GM18868 (cell line): ENCODE measurements around the gene PANK4.

Experiments used
- ATAC-seq: cut with Tn5 transposase; IDR thresholded peaks from one replicate; pipeline ENCODE4 v1.9.1; 2021; ENCODE audit warnings: mild to moderate bottlenecking, moderate library complexity; ENCODE audit not compliant: unreplicated experiment

PANK4 gene

DNA sequence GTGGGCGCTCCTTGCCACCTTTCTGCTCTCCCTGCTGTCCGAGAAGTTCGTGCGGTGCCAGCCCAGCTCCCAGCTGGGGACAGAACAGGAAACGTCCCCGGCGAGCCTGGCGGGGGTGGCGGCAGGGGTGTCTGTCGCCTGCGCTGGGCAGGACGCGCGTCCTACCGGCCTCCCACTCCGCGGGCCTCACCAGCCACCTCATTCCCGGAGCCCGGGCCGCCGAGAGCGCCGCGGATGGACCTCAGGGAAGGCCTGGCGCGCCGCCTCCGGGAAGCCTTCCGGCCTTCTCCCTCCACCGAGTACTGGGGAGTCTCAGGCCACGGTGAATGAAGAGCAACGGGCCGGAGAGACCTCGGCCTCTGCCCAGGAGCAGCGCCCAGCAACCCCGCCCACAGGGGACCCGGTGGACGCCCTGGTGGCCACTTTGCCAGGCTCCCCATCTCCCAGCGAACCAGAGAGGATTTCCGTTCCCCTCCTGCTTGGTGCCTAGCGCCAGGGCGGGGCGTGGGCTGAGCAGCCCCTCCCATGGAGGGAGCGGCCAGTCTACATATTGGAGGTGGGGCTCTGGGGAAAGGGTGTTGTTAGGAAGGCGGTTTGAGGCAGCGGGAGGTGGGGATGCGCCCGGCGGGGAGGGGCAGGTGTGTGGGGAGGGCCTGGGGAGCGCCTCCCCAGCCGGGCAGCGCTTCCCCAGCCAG lies 20.3 kb upstream of the PANK4 start:
- peak; percentile 34 for ATAC-seq

DNA sequence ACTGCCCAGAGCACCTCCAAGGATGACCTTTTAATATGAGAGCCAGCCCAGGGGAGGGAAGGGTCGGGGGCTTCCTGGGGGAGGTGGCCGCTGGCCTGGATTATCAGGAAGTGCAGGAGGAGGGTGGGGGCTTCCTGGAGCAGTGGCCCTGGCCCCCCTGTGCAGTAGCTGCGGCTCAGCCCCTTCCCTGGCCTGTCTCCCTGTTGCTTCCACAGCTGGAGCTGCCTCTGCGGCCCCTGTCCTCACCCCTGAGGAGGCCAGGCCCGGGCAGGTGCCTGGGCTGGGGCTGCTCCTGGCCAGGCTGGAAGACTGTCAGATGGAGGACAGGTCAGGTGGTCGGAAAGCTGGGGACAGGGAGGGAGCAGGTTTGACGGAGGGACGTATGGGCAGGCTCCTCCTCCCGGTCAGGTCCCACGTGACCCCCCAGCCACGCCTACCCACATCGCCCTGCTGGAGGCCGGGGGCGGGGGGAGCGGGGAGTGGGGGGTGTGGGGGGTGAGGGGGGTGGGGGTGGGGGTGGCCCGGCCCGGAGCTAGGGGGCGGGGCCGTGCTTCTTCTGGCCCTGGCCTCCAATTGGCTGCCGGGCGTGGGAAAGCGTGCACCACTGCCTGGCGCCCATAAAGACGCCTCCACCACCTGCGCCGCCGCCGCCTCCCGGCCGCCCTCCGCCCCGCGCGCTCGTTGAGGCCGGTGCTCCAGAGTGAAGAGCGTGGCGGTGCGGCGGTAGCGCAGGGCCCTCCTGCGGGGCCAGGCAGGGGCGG lies 19.5 kb upstream of the PANK4 start:
- ATAC-seq, result peak; percentile 31

DNA sequence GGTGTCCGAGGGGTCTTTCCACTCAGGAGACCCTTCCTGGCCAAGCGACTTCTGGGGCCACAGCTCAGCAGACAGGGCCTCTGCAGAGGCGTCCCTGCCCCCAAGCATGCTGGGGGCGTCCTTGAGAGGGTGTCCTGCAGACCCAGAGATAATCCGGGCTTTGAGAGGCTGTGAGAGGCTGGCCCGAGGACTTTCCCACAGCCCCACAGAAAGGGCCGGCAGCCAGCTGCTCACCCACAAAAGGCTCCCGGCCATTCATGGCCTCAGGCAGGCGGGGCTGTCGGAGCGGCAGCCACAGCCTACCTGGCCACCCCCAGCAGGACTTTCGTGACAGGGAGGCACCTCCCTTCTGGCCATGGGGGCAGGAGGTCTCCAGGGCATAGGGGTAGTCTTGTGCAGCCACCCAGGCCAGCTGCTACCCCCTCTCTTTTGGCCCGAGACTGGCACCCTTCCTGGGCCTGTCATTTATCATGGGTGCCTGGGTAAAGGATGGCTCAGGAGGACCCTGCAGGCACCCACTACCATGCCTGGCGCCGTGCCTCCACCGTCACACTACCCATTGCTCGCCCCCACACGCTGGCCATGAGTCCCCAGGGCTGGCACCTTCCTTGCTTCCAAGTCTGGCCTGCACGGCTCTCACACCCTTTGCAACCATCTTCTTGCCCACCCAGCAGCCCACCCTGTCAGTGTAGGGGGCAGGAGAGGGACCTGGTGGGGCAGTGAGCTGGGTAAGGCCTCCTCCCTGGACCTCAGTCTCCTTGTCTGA lies 18.7 kb upstream of the PANK4 start:
- ATAC-seq, result no peak

DNA sequence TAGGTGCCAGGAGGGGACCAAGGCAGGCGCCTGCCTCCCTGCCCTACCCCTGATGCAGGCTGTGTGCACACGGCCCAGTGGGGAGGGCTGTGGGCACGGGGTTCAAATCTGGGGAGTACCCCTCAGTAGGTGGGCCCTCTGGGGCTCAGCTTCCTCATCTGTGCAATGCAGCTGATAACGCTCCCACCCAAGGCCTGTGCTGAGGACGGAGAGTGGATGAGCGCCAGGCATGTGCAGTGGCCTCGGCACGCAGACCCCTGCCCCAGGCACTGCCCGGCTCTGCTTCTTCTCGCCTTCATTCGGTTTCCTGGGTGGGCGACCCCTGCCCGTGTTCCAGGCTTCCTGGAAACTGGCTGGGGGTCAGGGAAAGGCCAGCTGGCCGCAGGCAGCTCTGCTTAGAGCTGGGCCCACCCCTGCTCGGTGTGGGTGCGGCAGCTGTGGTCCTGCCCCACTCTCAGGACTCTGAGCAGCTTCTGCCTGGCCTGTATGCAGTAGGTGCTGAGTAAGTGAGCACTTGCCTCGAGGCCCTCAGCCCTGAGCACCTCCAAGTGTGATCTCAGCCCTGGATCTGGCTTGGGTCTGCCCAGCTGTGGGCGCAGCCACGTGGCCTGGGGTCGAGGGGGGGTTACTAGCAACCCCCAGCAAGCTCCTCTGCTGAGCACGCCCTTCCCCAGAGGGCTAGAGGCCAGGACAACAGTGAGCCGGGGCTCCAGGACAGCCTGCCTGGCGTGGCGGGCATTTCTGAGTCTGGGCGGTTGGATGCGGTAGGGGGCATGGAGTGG lies 17.9 kb upstream of the PANK4 start:
- no peak for ATAC-seq

DNA sequence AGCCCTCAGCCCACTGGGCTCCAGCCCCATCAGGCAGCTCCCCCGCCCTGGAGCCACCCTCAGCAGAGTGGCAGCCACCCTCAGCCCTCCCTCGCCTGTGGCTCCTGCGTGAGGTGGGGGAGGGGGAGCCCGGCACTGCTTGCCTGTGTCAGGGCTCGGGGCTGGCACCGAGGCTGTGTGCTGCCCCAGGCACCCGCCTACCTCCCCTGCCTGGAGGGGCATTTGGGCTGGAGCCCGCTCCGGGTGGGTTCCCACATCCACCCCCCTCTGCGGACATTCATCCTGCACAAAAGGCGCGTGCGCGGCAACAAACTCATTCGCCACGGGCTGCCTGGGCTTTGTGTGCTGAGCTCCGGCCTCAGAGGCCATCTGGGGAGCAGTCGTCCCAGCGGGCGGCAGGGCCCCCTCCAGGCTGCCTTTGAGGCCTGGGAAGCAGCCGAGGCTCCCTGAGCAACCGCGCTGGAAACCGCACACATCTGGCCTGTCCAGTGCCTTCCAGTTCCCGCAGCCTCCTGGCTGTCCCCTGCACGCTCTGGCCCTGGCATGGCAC lies 17.2 kb upstream of the PANK4 start:
- ATAC-seq, result no peak

DNA sequence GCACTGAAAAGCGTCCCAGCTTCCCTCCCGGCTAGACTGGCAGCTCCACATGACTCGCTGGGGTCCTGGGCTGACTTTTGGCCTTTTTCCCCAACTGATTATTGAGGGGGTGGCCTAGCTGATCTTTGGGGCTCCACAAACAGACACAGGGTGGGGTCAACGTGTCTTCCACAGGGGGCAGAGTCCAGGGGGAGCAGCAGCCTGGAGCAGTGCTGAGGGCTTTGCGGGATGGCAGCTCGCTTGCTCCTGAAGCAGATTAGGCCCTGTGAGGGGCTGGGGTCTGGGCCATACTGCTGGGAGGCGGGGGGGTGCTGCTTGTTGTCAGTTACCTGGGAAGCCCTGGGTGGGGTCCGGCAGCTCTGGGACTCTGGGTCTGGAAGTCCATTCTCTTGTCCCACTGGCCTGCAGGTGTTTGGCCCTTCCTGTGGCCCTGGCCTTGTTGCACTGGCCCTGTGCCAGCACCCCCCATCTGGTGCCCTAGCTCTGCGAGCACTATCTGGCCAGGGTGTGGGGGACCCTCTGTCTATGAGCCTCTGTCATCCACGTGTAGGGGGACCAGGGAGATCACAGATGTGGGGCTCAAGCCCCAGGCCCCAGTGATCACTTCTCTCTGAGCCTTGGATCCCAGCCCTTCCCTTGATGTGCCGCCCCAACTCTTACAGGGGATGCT lies 16.0 kb upstream of the PANK4 start:
- no peak for ATAC-seq

DNA sequence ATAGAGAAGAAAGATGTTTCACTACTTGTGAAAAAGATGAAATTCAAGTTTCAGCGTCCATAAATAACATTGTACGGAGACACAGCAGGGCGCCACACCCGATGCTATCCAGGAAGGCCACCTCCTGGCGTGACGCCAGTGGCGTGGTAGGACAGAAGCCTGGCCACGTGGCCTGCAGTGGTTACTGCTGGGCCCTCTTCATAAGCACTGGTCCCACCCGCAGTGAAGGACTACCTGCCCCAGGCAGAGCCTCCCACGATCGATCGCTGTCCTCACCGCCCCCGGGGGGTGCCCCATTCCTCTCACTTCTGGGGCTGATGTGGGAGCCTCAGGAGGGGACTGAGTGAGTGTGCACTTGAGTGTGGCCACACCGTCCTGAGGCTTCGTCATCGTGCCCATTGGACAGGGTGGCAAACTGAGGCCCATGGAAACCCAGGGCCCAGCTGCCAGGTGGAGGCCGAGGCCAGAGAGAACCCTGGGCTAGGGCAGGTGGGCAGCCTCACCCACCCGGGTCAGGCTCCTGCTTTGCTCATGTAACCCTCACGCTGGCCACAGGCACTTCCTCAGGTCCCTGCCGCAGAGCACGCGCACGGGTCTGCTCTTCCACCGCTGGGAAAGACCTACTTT lies 15.3 kb upstream of the PANK4 start:
- ATAC-seq, result no peak

DNA sequence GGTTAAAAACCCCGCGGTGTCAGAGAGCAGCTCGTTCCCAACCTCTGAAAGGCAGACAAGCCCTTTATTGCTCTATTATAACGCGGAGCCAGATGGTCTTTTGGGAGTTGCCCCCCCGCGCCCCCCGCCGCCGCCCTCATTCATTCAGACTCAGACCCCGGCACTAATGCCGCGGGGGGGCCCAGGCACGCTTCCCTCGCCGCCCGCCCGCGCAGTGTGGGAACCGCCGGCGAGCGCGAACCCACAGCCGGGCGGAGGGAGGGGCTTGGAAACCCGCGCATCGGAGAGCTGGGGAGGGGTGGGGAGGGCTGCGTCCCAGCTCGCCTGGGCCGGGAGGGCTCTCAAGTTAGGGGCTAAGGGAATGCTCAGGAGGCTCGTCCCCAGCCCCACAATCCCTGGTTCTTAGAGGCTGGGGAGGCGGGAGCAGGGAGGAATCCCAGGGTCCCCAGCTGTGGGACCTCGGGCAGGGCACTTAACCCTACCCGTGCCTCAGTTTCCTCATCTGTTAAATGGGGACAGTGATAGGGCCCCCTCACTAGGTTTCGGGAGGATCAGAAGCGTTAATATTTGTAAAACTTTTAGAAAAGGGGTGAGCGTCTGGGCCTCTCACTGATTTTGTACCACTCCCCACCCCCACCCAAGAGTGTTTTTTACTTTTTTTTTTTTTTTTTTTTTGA lies 14.6 kb upstream of the PANK4 start:
- ATAC-seq, result no peak

DNA sequence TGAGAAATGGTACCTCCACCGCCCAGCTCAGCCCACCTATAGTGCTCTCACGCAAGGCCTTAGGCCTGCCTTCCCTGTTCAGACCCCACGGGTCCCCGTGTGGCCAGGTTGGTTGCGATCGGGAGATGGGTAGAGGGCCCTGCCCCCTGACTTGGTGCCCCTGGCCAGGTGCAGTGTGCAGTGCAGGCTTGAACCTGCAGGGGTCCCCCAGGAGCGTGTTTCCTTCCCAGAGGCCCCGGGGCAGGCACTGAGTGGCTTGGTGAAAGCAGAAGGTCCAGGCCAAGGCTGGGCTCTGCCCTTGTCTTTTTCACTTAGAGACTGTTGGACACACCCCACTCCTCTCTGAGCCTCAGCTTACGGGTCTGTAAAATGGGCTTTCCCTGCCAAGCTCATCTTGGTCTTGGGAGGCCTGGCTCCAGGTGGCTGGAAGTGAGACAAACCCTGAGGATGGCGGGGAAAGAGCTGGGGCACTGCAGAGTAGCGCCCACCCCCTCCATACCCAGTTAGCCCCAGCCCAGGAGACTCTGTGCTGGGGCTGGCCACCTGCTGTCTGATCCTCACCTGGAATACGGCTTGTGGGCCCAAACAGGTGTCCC lies 13.0 kb upstream of the PANK4 start:
- ATAC-seq, result no peak

DNA sequence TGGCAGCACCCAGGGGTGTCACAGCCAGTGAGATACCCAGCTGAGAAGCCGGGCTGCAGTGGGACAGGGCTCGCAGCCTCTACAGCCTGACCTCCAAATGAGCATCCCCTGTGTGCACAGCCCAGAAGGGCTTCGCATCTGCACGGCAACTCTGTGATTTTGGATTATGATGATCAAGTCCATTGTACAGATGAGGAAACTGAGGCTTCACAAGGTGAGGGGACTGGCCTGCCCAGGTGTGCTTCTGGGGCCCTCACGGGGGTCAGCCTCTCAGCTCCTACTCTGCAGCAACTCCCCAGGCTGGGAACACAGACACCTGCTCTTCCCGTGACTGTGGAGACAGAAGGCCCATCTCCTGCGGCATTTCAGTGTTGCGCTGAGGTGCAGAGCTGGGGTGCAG lies 12.5 kb upstream of the PANK4 start:
- ATAC-seq, result no peak

DNA sequence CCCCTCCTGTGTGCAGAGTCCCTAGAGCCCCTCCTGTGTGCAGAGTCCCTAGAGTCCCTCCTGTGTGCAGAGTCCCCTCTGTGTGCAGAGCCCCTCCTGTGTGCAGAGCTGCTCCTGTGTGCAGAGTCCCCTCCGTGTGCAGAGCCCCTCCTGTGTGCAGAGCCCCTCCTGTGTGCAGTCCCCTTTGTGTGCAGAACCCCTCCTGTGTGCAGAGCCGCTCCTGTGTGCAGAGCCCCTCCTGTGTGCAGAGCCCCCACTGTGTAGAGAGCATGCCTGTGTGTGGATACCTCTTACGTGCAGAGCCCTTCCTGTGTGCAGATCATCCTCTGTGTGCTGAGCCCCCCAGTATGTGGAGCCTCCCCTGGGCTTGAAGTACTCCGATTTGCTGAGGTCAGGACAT lies 12.0 kb upstream of the PANK4 start:
- ATAC-seq, result no peak

DNA sequence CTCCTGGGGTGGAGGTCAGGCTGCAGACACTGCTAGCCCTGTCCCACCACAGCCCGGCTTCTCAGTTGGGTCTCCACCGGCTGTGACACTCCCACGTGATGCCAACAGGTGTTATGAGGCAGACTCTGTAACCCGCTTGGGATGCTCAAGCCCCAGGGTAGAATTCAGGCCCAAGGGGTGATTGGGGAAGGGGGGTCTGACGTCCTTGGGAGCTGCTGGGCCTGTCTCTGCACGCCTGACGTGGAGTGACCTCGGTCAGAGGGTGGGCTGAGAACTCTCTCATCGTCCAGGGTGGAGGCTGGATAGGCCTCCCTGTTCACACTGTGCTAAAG lies 11.4 kb upstream of the PANK4 start:
- ATAC-seq, result no peak

DNA sequence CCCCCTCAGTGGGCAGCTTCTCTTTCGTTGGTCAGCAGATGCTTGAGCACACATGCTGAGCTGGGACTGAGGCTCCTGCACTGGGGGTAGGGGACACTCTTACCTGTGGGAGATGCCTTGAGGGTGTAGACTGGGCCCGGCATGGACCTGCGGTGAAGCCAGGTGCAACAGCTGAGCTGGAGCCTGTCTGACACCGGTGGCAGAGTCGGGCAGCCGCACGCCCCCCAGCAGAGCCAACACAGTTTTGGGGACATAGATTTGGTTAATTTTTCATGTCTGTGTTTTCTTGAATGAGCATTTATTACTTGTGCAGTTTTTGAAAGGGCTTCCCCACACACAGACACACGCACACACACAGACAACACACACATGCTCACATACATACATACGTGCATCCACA lies 9.6 kb upstream of the PANK4 start:
- ATAC-seq, result no peak

DNA sequence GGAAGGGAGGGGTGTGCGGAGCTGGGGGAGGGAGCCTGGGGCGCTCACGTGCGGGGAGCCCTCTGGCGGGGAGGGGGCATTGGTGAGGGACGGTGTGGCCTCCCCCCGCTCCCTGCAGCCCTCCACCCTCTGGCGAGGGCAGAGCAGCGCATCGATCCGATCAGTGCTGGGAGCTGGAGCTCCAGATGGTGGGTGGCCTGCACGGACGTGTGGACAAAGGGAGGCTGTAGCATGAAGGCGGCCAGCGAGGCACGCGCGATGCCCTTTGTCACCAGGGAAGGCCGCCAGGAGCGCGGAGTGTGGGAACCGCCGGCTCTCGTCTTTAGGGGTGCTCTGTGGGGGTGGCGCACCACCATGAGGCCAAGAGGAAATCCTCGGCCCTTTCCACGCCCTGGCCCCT lies 9.1 kb upstream of the PANK4 start:
- no peak for ATAC-seq

DNA sequence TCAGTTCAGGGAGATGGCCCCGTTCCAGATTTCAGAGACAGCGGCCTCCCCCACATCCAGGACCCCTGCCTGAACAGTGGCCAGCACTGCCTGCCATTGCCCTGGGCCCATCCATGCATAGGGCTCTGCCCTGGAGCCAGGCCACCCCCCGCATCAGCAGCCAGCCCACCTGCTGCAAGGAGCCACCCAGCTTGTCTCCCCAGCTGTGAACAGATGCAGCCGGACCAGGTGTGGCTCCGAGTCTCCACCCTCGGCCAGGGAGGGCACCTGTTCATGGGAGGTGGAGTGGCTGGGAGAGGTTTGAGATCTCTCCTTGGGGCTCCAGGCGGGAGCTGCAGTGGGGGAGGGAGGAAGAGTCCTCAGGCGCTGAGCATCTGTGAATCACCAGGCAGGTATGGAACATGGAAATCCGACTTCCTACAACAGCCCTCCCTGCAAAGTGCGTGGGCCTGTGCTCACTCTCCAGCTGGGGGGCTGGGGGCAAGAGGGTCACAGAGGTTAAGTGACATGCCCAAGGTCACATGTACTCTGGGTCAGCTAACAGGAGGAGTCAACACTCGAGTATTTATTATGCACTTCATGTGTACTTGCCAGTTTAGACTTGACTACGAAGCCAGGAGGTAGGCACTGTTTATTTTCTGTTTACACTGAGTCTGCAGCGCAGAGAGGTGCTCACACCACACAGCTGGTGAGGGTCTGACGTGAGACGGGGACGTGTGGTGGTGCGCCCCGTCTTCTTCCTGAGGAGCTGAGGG lies 8.5 kb upstream of the PANK4 start:
- ATAC-seq, result no peak

DNA sequence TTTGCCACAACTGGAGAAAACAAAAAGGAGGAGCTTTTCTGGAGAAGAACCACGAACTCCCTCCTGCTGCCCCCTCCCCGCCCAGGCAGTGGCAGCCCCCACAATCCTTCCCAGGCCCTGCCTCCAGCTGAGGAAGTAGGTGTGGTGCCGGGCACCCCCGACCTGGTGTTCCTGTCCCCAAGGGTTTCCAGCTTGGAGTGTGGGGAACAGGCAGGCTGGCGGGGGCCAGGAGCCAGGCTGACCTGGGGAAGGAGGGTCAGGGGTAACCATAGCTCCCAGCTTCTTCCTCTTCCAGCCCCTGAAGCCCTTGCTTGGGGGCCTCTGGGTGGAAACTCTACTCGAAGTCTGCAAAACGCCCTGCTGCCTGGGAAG lies 7.9 kb upstream of the PANK4 start:
- ATAC-seq, result no peak

DNA sequence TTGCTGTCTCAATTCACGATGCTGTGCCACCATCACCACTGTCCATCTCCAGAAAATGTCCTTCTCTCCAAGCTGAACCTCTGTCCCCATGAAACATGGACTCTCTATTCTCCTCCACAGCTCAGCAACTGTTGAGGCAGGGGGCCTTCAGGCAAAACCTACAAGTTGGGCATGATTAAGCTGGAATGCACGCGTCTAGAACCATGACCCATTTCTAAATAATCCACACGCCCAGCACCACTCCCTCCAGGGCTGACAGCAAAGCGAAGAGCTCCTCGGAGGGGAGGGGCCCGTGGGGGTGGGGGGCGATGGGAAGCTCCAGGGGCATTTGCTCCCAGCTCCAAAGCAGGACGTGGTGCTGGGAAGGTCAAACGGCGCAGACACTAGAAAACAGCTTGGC lies 7.0 kb upstream of the PANK4 start:
- ATAC-seq, result no peak

DNA sequence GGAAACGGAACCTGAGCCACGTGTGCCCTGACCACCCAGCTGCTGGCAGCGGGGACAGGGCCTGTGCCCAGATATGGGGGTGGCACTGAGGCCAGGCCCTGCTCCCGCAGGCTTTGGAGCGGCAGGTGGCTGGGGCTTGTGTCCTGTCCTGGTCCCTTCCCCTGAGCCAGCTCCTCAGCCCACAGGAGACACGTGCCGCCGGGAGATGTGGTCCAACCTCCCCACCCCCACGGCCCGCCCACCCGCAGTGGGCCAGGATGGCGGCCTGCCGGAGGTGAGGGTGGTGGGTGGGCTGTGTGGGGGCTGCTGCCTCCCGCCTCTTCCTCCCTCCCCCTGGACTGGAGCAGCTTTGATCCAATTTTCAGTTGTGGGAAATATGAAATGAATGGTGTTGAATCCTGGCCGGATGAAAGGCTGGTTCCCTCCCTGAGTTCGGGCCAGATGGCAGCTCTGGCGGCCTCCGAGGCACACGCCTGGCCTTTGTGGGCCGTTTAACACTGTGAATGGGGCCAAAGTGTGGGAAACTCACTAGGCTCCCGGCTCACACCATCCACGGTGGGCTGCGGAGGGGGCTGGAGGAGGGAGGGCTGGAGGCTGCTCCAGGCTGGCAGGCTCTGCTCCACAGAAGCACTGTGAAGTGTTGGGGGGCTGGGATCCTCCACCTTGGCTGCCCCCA lies 6.2 kb upstream of the PANK4 start:
- no peak for ATAC-seq
